ENCODE data around the gene GMDS. TPM values are rescaled to one million over a fixed set of nuclear protein-coding genes. Genes with fewer than 3 reads are reported as not detected.

Gene GMDS
- total and polyA plus RNA-seq, 2 of the 8 experiments (the other 6 are each of a cell fraction or from before 2014, with no cell fraction given): 16.8 to 50.0 TPM

GRCh38 chr6:1610497-1611321, 634.7 kb downstream of the GMDS start:
- DNase-seq (ENCODE audit: low read depth in 1 of 2, low spot score in 2 of 2): no peak
- FAIRE-seq: no peak
- TF ChIP-seq CTBP2 (IDR thresholded peaks at IDR 0.05; ENCODE audit: borderline replicate concordance, insufficient read depth, insufficient read length, low read length): peak; percentile 38
- no peak for TF ChIP-seq HDAC2 (IDR thresholded peaks at IDR 0.05; ENCODE audit: borderline replicate concordance in 1 of 2, low read depth in 2 of 2, low read length in 2 of 2)
- TF ChIP-seq RNF2 (IDR thresholded peaks at IDR 0.05; ENCODE audit: borderline replicate concordance, low read depth, low read length, missing control alignments, poor library complexity, severe bottlenecking): peak; percentile 89
- TF ChIP-seq SUZ12 (IDR thresholded peaks at IDR 0.05; ENCODE audit: low read length): peak; percentile 100
- TF ChIP-seq EGR1 (IDR thresholded peaks at IDR 0.05; ENCODE audit: borderline replicate concordance, low read depth, low read length): no peak
- peak; percentile 100 for TF ChIP-seq EZH2 (IDR thresholded peaks at IDR 0.05; ENCODE audit: low read depth, low read length, severe bottlenecking)
- 0 out of 2 replicates have a peak, but pooled peaks have one; percentile 36 for TF ChIP-seq E2F6 (IDR thresholded peaks at IDR 0.05)

More at GRCh38 chr6:1610497-1611321, 634.7 kb downstream of the GMDS start:
- H3K79me2 ChIP-seq (ENCODE audit: control insufficient read depth in 1 of 2, insufficient read depth in 2 of 2, low read length in 2 of 2): no peaks in the 10 kb centered on the region
- peak overlapping the region; percentile 40 for H4K8ac ChIP-seq (ENCODE audit: extremely low read depth, insufficient read depth, low read length)
- H3K4me3 ChIP-seq (ENCODE audit: extremely low read depth in 1 of 4, insufficient read depth in 2 of 4, low read depth in 3 of 4, low read length in 4 of 4): peak overlapping the region in 3 of 4 experiments; percentile 11 to 47 (median 19); a peak in 6 of 8 replicates
- H3K4me1 ChIP-seq (replicated peaks in 1 of 4; ENCODE audit: control insufficient read depth in 3 of 4, insufficient read depth in 4 of 4, low read length in 3 of 4): peaks cover 12 to 45% (median 23%) of the 10 kb centered on the region in 4 experiments
- no peak overlapping the region for H3K27ac ChIP-seq (ENCODE audit: low read depth, low read length)
- POLR2A ChIA-PET (ENCODE audit: partially characterized antibody): interaction anchor here (0.6 to 2.0 kb wide), 2 partner anchors 9 to 266 kb away, joined by 5 to 7 read pairs; no protein-coding TSS in a partner anchor
- H3K36me3 ChIP-seq (ENCODE audit: control insufficient read depth in 2 of 4, insufficient read depth in 4 of 4, low read length in 3 of 4): peaks cover 0 to 16% (median 0%) of the 10 kb centered on the region in 4 experiments; a peak in 1 of 8 replicates
- peak overlapping the region; percentile 63 to 93 for H3K4me2 ChIP-seq (ENCODE audit: insufficient read depth in 1 of 2, low read depth in 2 of 2, low read length in 2 of 2)
- no peak overlapping the region for H2AFZ ChIP-seq (ENCODE audit: low read length)
- H3K56ac ChIP-seq (replicated peaks; ENCODE audit: insufficient read length, low read depth, low read length): no peak overlapping the region
- no peak overlapping the region for H2BK120ac ChIP-seq (replicated peaks; ENCODE audit: low read depth, low read length)
- no peak overlapping the region for H2BK5ac ChIP-seq (ENCODE audit: low read depth, low read length)
- no peak overlapping the region for H3K14ac ChIP-seq (ENCODE audit: insufficient read length)
- no peak overlapping the region for H2AK5ac ChIP-seq (ENCODE audit: low read depth, low read length)
- no peak overlapping the region for H2BK15ac ChIP-seq (ENCODE audit: low read length)
- H4K91ac ChIP-seq (replicated peaks; ENCODE audit: insufficient read length, low read length): no peak overlapping the region
- no peak overlapping the region for H2BK20ac ChIP-seq (ENCODE audit: low read length)
- H3K4ac ChIP-seq (replicated peaks; ENCODE audit: insufficient read length, low read depth, low read length): no peak overlapping the region
- no peak overlapping the region for H3K23ac ChIP-seq (ENCODE audit: insufficient read length)
- H3K9me3 ChIP-seq (ENCODE audit: insufficient read depth in 2 of 2, low read depth in 1 of 2, low read length in 1 of 2): no peaks in the 10 kb centered on the region; a peak in 1 of 4 replicates
- no peak overlapping the region for H2BK12ac ChIP-seq (ENCODE audit: low read depth, low read length)
- H3K23me2 ChIP-seq (ENCODE audit: low read depth, low read length): peaks cover 20% of the 10 kb centered on the region; the same call in 1 of the 2 replicates
- H4K20me1 ChIP-seq (replicated peaks in 1 of 2; ENCODE audit: control insufficient read depth in 1 of 2, insufficient read depth in 2 of 2, low read length in 2 of 2): peaks cover 15 to 17% of the 10 kb centered on the region in 2 experiments
- H4K5ac ChIP-seq (ENCODE audit: insufficient read length, low read depth, low read length): no peak overlapping the region
- H3K27me3 ChIP-seq (replicated peaks in 1 of 4; ENCODE audit: control insufficient read depth in 3 of 4, extremely low read depth in 1 of 4, insufficient read depth in 3 of 4, low read length in 3 of 4): peaks cover 82 to 100% (median 91%) of the 10 kb centered on the region in 4 experiments
- CTCF ChIA-PET (ENCODE audit: partially characterized antibody): interaction anchor here (0.7 to 2.2 kb wide), 8 partner anchors 8 to 1023 kb away, joined by 3 to 13 read pairs (median 4); no protein-coding TSS in a partner anchor
- 3% methylated on average over 63 of the region's 101 CpGs; no CpG with 5 or more reads in 1 of the 2 experiments for WGBS, 2 experiments (ENCODE audit: extremely low coverage in 1 of 2, insufficient coverage in 1 of 2, insufficient read length in 1 of 2, insufficient replicate concordance in 2 of 2, low coverage in 1 of 2, low lambda C conversion rate in 2 of 2, missing lambda C conversion rate in 1 of 2)
- H3K79me1 ChIP-seq (ENCODE audit: low read depth, low read length): no peaks in the 10 kb centered on the region
- no peak overlapping the region for H3K18ac ChIP-seq (ENCODE audit: extremely low read depth, low read length)
- H3K9ac ChIP-seq (replicated peaks in 1 of 4; ENCODE audit: extremely low read depth in 1 of 4, low read depth in 3 of 4, low read length in 3 of 4): no peak overlapping the region
